Motor neuron (in vitro differentiated cells): ENCODE measurements around the gene DMBX1. TPM values are rescaled to one million over a fixed set of nuclear protein-coding genes. Genes with fewer than 3 reads are reported as not detected.

Source experiments
- ATAC-seq, 8 experiments: fragments of 200-7000 bp; cut with Tn5 transposase; replicated peaks in 6 of 8; 2 replicates each; pipeline ENCODE4 v1.8.0; 2021; ENCODE audit warnings: mild to moderate bottlenecking in 8 of 8, moderate library complexity in 8 of 8
- H3K27ac ChIP-seq, 2 donors: fragments of 250-450 bp; sonication (Bioruptor Pico); 2 replicates each; pipeline ENCODE4 v1.9.0; 2021; ENCODE audit warnings: antibody characterized with exemption in 2 of 2, mild to moderate bottlenecking in 2 of 2, moderate library complexity in 1 of 2
- H3K4me1 ChIP-seq, 2 donors: fragments of 250-450 bp; sonication (Bioruptor Pico); replicated peaks in 1 of 2; 2 replicates each; pipeline ENCODE4 v1.6.1; 2021; ENCODE audit warnings: antibody characterized with exemption in 2 of 2, mild to moderate bottlenecking in 2 of 2, moderate library complexity in 1 of 2
- H3K4me3 ChIP-seq, 5 donors: fragments of 250-450 bp; sonication (Bioruptor Pico); 2 replicates each; pipeline ENCODE4 v1.9.0; 2021; ENCODE audit warnings: antibody characterized with exemption in 5 of 5, mild to moderate bottlenecking in 5 of 5, moderate library complexity in 4 of 5
- WGBS, 10 experiments: fragments of 450-650 bp; shearing (Covaris generic); methylation state at CpG; one replicate each; pipeline ENCODE4 v1.0.0; 2022; 5-methylcytosine and 5-hydroxymethylcytosine counted together
- in situ Hi-C, 9 experiments: fragments of 400-800 bp; cut with MboI; loops; one replicate each; pipeline ENCODE4 v1.15.0; 2021; ENCODE audit warnings: low sequenced_read_pairs in 9 of 9, low pct_unique_long_range_greater_than_20kb in 2 of 9; ENCODE audit not compliant: unreplicated experiment in 9 of 9
- total RNA-seq, 8 experiments: library from RNA; unstranded; fragments of 300-600 nt; gene quantifications; 2 replicates each; pipeline versions ENCODE4 v1.2.3 to v1.2.4, GENCODE V29; 2022

Gene DMBX1
- total RNA-seq, 8 experiments from 2014 or later = 0.13 to 1.4 (median 0.15) TPM; not detected in 3

DNA sequence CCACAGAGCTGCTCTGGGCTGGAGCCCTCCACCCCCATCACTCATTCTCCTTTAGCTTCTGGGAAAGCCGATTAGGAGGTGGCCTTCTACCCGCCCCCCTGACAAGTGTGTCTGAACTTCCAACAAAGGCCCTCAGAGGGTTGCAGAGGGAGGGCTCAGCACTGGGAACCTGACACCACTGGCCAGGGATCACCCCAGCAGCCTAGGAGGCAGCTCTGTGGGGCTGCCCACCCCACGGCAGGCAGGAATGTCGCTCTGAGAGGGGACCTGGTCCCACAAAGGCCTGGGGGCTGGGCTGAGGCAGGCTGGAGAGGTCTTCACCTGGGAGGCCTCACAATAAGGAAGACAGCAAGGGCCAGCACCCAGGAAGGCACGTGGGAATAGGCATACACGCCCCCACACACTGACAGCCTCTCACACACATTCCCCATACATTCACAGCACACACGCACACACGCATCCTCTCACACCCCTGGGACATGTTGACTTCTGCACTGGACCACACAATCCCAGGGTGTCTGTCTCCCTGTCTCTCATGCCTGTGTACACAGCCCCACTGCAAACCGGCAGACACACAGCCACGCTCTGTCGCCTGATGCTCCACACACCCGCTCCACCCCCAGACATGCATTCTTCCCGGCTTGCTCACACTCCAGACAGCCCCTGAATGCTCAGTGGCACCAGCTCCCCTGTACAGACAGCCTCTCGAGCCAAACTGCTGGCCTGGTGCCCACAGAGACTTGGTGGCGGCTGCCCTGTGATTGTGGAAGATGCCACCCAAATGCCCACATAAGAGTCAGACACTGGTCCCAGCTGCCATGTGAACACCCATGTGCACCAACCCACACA is 30.7 kb downstream of the DMBX1 start:
- 0 to 62% (median 22%) methylated on average over 1 to 9 of the region's 15 CpGs; no CpG with 5 or more reads in 2 of the 10 experiments for WGBS, 10 experiments
- peak; percentile 45 to 86 (median 68) for ATAC-seq
- H3K4me1 ChIP-seq = peaks cover 2 to 6% of the 10 kb centered on the region in 2 donors
- in situ Hi-C loops = loop anchor here in 2 of 9 experiments (10.0 kb wide), 2 partner anchors 45 to 75 kb away; no protein-coding TSS in a partner anchor
- H3K4me3 ChIP-seq = no peak overlapping the region
- no peak overlapping the region for H3K27ac ChIP-seq

DNA sequence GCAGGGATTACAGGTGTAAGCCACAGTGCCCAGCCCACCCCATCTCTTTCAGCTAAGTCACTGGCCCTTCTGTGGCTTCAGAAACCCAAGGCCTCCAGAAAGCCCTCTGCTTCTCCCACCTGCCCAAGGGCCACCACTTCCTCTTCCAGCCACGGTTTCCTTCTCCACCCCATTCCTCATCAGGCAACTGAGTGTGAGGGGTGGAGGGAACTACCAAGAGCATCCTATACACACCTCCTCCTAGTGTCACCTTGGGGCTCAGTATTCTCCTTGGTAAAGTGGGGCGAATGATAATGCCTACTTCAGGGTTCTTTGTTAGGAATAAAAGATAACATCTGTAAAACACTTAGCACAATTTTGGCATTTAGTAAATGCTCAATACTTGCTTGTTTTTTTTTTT is 31.8 kb downstream of the DMBX1 start:
- no peak for ATAC-seq
- no peak overlapping the region for H3K27ac ChIP-seq
- in situ Hi-C loops = loop anchor here in 2 of 9 experiments (10.0 kb wide), 2 partner anchors 47 to 77 kb away; no protein-coding TSS in a partner anchor
- peaks cover 2 to 11% of the 10 kb centered on the region in 2 donors for H3K4me1 ChIP-seq
- WGBS, 10 experiments = 20 to 88% (median 62%) methylated on average over 1 to 2 of the region's 2 CpGs; no CpG with 5 or more reads in 2 of the 10 experiments
- H3K4me3 ChIP-seq = no peak overlapping the region

DNA sequence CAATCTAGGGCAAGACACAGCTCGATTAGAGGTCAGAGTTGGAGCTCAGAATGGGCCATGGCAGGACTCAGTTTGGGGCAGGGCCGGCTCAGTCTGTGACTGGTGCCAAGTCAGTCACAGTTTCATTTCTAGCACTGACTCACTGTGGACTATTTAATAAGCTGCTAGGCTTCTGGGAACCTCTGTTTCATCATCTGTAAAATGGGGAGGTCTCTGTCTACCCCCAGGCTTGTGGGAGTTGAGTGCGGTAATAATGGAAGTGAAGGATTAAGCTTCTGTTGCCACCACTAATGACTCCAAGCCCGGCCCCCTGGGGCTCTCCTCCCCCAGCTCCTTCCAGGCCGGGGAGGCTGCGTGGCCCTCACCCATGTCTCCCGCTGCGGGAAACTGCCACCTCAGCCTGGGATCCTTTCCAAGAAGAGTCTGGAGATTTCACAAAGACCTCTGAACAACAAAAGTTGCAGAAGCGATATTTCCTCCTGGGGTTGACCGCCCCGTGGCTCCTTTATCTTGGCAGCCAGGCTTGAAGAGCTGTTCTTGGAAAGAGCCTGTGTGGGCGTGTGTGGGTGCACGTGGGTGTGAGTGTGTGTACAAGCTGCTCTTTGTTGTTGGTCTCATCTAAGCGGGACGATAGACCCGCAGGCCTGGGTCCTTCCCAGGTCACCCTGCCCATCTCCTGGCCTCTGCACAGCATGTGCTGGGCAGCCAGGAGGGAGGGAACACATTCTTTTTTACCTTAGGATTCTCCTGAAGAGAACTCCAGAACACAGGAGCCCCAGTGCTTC is 32.7 kb downstream of the DMBX1 start:
- in situ Hi-C loops = loop anchor here in 2 of 9 experiments (10.0 kb wide), 2 partner anchors 48 to 78 kb away; no protein-coding TSS in a partner anchor
- WGBS, 10 experiments = 0 to 100% (median 52%) methylated on average over 1 to 16 of the region's 16 CpGs; no CpG with 5 or more reads in 2 of the 10 experiments

DNA sequence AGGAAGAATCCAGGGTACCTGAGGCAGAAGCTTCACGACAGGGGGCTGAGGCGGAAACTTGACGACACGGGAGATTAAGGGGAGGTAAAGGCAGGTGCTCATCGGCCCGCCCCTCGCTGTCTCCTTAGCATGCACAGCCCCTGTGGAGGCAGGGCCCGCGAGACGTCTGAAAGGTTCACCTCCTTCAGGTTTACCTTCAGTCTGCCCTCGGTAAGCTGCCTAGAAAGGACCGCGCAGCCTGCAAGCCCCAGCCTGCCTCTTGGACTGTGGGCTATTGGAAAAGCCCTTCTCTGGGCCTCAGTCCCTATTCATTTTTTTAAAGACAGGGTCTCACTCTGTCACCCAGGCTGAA is 33.3 kb downstream of the DMBX1 start:
- Histone ChIP-seq H3K4me3 (no peak overlapping the region), H3K27ac (no peak overlapping the region), H3K4me1 (peaks cover 7 to 13% of the 10 kb centered on the region in 2 donors)
- 62 to 89% (median 77%) methylated on average over 3 to 12 of the region's 13 CpGs; no CpG with 5 or more reads in 5 of the 10 experiments for WGBS, 10 experiments
- in situ Hi-C loops = loop anchor here in 2 of 9 experiments (10.0 kb wide), 2 partner anchors 48 to 78 kb away; no protein-coding TSS in a partner anchor
- no peak for ATAC-seq

More for the DNA sequence above, 32.7 kb downstream of the DMBX1 start:
- H3K27ac ChIP-seq = no peak overlapping the region
- peaks cover 7 to 13% of the 10 kb centered on the region in 2 donors for H3K4me1 ChIP-seq
- peak in 6 of 8 experiments; percentile 18 to 75 (median 41) for ATAC-seq
- no peak overlapping the region for H3K4me3 ChIP-seq

DNA sequence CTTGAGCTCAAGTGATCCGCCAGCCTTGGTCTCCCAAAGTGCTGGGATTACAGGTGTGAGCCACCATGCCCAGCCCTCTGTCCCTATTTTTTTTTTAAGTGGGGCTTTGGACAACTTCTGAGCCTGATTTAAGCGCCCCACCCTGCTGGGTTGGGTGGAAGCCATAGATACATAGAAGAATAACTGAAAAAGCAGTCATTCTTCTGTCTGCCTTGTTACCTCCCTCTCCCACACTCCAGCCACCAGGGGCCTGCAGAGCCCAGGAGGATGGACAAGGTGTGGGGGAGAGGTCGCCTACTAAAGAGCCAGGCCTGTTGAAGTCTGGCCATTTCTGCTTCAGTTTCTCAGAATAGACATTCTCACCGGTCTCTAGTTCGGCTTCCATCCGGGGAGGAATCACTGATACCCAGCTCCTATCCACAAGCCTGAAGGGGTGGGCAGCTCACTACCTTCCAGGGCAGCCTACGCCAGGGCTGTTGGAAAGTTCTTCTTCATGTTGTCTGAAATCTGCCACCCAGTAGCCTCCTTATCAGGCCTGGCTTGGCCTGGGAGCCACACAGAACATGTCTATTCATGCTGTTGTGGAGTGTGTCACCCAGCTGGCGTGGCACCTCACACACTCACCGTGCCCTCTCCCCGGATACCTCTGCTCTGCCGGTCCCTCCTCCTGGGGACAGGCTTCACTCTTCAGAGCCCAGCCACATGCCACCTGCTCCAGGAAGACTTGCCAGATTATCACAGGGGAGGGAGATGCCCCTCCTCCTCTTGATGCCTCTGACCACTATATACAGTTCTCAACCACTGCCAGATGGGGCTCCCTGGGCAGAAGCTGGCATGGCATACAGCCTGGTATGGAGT is 34.1 kb downstream of the DMBX1 start:
- WGBS, 10 experiments = 34 to 100% (median 80%) methylated on average over 1 to 11 of the region's 11 CpGs; no CpG with 5 or more reads in 1 of the 10 experiments
- no peak for ATAC-seq
- Histone ChIP-seq H3K4me1 (peaks cover 7 to 13% of the 10 kb centered on the region in 2 donors), H3K27ac (no peak overlapping the region), H3K4me3 (no peak overlapping the region)
- in situ Hi-C loops = loop anchor here in 2 of 9 experiments (10.0 kb wide), 2 partner anchors 49 to 79 kb away; no protein-coding TSS in a partner anchor

GRCh38 chr1:46524843-46525242 is 35.2 kb downstream of the DMBX1 start:
- ATAC-seq = no peak
- in situ Hi-C loops = loop anchor here in 8 of 9 experiments (10.0 to 25.0 kb wide), 3 partner anchors 50 to 88 kb away; no protein-coding TSS in a partner anchor
- H3K4me1 ChIP-seq = peaks cover 7 to 11% of the 10 kb centered on the region in 2 donors

GRCh38 chr1:46525253-46525983 is 35.8 kb downstream of the DMBX1 start:
- ATAC-seq = no peak
- Histone ChIP-seq H3K4me3 (no peak overlapping the region), H3K27ac (no peak overlapping the region), H3K4me1 (peaks cover 5 to 7% of the 10 kb centered on the region in 2 donors)
- in situ Hi-C loops = loop anchor here in 8 of 9 experiments (10.0 to 25.0 kb wide), 3 partner anchors 51 to 88 kb away; no protein-coding TSS in a partner anchor
- 8 to 73% (median 54%) methylated on average over 1 to 7 of the region's 13 CpGs; no CpG with 5 or more reads in 2 of the 10 experiments for WGBS, 10 experiments

More at GRCh38 chr1:46524843-46525242, 35.2 kb downstream of the DMBX1 start:
- no peak overlapping the region for H3K4me3 ChIP-seq
- 71 to 100% (median 75%) methylated on average over 1 to 3 of the region's 5 CpGs; no CpG with 5 or more reads in 4 of the 10 experiments for WGBS, 10 experiments
- H3K27ac ChIP-seq = no peak overlapping the region

- Histone ChIP-seq H3K4me3 (no peak overlapping the region), H3K4me1 (peaks cover 5 to 7% of the 10 kb centered on the region in 2 donors), H3K27ac (no peak overlapping the region)
- in situ Hi-C loops = loop anchor here in 8 of 9 experiments (10.0 to 25.0 kb wide), 3 partner anchors 51 to 89 kb away; no protein-coding TSS in a partner anchor
- peak in 5 of 8 experiments; percentile 39 to 65 (median 60) for ATAC-seq
- WGBS, 10 experiments = 14 to 64% (median 40%) methylated on average over 1 to 9 of the region's 17 CpGs; no CpG with 5 or more reads in 5 of the 10 experiments
Measured at GRCh38 chr1:46526013-46526690, 36.5 kb downstream of the DMBX1 start.

GRCh38 chr1:46526691-46527291 is 37.2 kb downstream of the DMBX1 start:
- in situ Hi-C loops = loop anchor here in 8 of 9 experiments (10.0 to 25.0 kb wide), 3 partner anchors 52 to 89 kb away; no protein-coding TSS in a partner anchor
- no peak overlapping the region for H3K4me3 ChIP-seq
- H3K4me1 ChIP-seq = peaks cover 5 to 7% of the 10 kb centered on the region in 2 donors
- ATAC-seq = peak; percentile 8 to 58 (median 30)
- H3K27ac ChIP-seq = no peak overlapping the region
- 7 to 40% (median 15%) methylated on average over 1 to 8 of the region's 14 CpGs; no CpG with 5 or more reads in 4 of the 10 experiments for WGBS, 10 experiments

DNA sequence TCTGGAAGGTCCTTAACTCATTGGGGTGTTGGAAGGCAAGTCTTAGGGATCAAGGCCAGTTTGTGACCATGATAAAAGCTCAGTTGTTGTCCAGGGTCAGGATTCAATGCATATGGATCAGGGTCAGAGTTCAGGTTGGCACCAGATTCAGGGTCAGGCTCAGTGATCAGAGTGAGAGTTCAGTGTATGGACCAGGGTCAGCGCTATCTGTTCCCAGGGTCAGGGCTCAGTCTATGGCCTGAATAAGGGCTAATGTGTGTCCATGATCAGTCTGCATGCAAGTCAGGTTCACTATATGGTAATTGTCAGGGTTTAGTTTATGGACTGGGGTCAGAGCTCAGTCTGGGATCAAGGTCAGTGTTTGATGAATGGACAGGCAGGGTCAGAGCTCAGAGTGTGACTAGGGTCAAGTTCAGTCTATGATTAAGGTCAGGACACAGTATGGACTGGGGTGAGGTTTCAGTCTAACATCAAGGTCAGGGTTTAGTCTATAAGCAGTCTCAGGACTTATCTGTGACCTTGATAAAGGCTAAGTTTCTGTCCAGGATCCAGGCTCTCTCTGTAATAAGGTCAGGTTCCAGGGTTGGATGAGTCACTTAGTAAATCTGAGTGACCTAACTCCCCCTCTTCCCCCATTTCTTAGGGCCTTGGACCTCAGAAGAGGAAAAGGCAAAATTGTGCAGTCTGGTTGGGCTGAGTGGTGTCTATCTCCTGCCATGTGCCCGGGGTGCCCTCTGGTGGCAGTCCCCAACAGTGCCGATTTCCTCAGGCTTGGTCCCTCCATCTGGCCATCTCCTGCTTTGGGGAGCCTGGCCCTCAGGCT is 38.0 kb downstream of the DMBX1 start:
- no peak overlapping the region for H3K27ac ChIP-seq
- WGBS, 10 experiments = 0 to 28% (median 0%) methylated on average over 1 to 3 of the region's 3 CpGs; no CpG with 5 or more reads in 6 of the 10 experiments
- H3K4me1 ChIP-seq = peaks cover 5 to 7% of the 10 kb centered on the region in 2 donors
- ATAC-seq = peak; percentile 51 to 88 (median 69)
- in situ Hi-C loops = loop anchor here in 8 of 9 experiments (10.0 to 25.0 kb wide), 3 partner anchors 53 to 90 kb away; no protein-coding TSS in a partner anchor
- H3K4me3 ChIP-seq = no peak overlapping the region
